ENCODE measurements around the gene FXYD6.

DNA sequence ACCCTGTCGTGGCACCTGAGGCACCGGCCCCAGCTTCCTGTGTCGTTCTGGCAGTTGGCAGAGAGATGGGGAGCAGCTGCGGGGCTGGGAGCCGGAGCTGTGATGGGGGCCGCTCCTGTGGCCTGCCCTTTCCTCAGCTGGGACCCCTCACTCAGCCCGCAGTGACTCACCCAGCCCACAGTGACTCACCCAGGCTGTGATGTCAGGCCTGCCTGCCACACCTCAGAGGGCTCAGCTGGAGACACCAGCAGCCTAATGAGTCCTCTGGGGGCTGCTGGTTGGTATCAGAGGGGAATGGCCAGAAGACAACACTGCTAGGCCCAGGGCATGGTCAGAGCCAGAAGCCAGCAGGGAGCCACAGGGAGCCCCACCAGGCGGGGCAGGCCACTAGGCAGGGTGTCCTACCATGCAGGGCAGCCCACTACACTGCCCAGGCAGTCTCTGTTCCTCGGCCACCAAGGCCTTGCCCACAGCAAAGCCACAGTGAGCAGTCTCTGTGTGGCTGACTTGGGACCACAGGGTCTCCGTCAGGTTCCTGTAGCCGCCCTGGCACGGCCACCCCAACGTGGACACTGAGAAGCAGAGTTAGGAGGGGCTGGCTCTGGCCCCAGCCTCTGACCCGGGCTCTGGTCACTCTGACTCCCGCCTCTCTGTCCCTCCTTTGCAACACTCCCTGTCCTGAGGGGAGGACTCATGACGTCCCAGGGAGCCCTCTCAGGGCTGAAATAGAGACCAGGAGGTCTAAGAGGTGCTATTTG, 47.7 kb downstream of the FXYD6 start:
- TF ChIP-seq, protein P1, sequence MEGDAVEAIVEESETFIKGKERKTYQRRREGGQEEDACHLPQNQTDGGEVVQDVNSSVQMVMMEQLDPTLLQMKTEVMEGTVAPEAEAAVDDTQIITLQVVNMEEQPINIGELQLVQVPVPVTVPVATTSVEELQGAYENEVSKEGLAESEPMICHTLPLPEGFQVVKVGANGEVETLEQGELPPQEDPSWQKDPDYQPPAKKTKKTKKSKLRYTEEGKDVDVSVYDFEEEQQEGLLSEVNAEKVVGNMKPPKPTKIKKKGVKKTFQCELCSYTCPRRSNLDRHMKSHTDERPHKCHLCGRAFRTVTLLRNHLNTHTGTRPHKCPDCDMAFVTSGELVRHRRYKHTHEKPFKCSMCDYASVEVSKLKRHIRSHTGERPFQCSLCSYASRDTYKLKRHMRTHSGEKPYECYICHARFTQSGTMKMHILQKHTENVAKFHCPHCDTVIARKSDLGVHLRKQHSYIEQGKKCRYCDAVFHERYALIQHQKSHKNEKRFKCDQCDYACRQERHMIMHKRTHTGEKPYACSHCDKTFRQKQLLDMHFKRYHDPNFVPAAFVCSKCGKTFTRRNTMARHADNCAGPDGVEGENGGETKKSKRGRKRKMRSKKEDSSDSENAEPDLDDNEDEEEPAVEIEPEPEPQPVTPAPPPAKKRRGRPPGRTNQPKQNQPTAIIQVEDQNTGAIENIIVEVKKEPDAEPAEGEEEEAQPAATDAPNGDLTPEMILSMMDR (conservative IDR thresholded peaks at IDR 0.05; ENCODE audit: low read depth, low read length), result no peak
- TF ChIP-seq EZH2 (IDR thresholded peaks at IDR 0.05; ENCODE audit: borderline replicate concordance, low read depth, low read length, poor library complexity, severe bottlenecking), result no peak

Measured in A673 (cell line).